ENCODE data around the gene GNAL. TPM values are rescaled to one million over a fixed set of nuclear protein-coding genes. Genes with fewer than 3 reads are reported as not detected.
"Not testable (repeated sequence)": the region's sequence is repeated elsewhere in the genome, so short reads cannot be mapped to it uniquely, and the experiment has no call there.

The GNAL gene
- total RNA-seq, 1 donor from 2014 or later = 26.8 TPM

GRCh38 chr18:11676867-11677266 is 12.2 kb upstream of the GNAL start:
- Histone ChIP-seq H3K4me2 (no peak overlapping the region), H3F3A (ENCODE audit: low read depth) (no peaks in the 10 kb centered on the region), H3K4me1 (no peaks in the 10 kb centered on the region), H3K4me3 (no peak overlapping the region), H3K9me3 (ENCODE audit: low read depth) (no peaks in the 10 kb centered on the region), H3K9ac (no peak overlapping the region), H4K20me1 (ENCODE audit: low read depth) (no peaks in the 10 kb centered on the region), H3K27ac (no peak overlapping the region), H3K36me3 (no peaks in the 10 kb centered on the region), H2AFZ (replicated peaks) (no peak overlapping the region), H3K27me3 (no peaks in the 10 kb centered on the region), H3K79me2 (ENCODE audit: low read depth) (no peaks in the 10 kb centered on the region)
- Mint-ChIP-seq H3K27ac (no peak overlapping the region), H3K36me3 (no peaks in the 10 kb centered on the region), H3K27me3 (ENCODE audit: insufficient read depth, low read depth) (peaks cover 10% of the 10 kb centered on the region), H3K4me1 (peaks cover 3% of the 10 kb centered on the region), H3K9me3 (no peaks in the 10 kb centered on the region), H3K4me3 (no peak overlapping the region)
- DNase-seq (ENCODE audit: low spot score) = no peak
- TF ChIP-seq EZH2 (IDR thresholded peaks at IDR 0.05) (no peak), EZH2phosphoT487 (IDR thresholded peaks at IDR 0.05) (no peak), CTCF (IDR thresholded peaks at IDR 0.05) (no peak)

GRCh38 chr18:11678211-11678610 is 10.9 kb upstream of the GNAL start:
- Histone ChIP-seq H3K4me2 (no peak overlapping the region), H3K27me3 (no peaks in the 10 kb centered on the region), H3F3A (ENCODE audit: low read depth) (no peaks in the 10 kb centered on the region), H3K79me2 (ENCODE audit: low read depth) (no peaks in the 10 kb centered on the region), H3K9me3 (ENCODE audit: low read depth) (no peaks in the 10 kb centered on the region), H3K27ac (no peak overlapping the region), H3K4me3 (no peak overlapping the region), H3K36me3 (no peaks in the 10 kb centered on the region), H3K9ac (no peak overlapping the region), H2AFZ (replicated peaks) (no peak overlapping the region), H4K20me1 (ENCODE audit: low read depth) (no peaks in the 10 kb centered on the region), H3K4me1 (no peaks in the 10 kb centered on the region)
- H3K9me3 Mint-ChIP-seq = no peaks in the 10 kb centered on the region
- no peaks in the 10 kb centered on the region for H3K36me3 Mint-ChIP-seq
- no peak for TF ChIP-seq EZH2phosphoT487 (IDR thresholded peaks at IDR 0.05)
- no peak for TF ChIP-seq CTCF (IDR thresholded peaks at IDR 0.05)
- TF ChIP-seq EZH2 (IDR thresholded peaks at IDR 0.05) = no peak
- DNase-seq (ENCODE audit: low spot score) = no peak
- H3K4me3 Mint-ChIP-seq = no peak overlapping the region
- H3K27me3 Mint-ChIP-seq (ENCODE audit: insufficient read depth, low read depth) = peaks cover 6% of the 10 kb centered on the region
- H3K27ac Mint-ChIP-seq = no peak overlapping the region
- peaks cover 3% of the 10 kb centered on the region for H3K4me1 Mint-ChIP-seq

- peak overlapping the region; percentile 81 for H3K4me3 ChIP-seq
- peaks cover 31% of the 10 kb centered on the region for H3K27me3 ChIP-seq
- H3K36me3 ChIP-seq = no peaks in the 10 kb centered on the region
- H2AFZ ChIP-seq (replicated peaks) = peak overlapping the region; percentile 97
- H4K20me1 ChIP-seq (ENCODE audit: low read depth) = no peaks in the 10 kb centered on the region
- Mint-ChIP-seq H3K36me3 (no peaks in the 10 kb centered on the region), H3K4me1 (peaks cover 4% of the 10 kb centered on the region), H3K27ac (no peak overlapping the region), H3K4me3 (peak overlapping the region; percentile 94), H3K9me3 (no peaks in the 10 kb centered on the region), H3K27me3 (ENCODE audit: insufficient read depth, low read depth) (no peaks in the 10 kb centered on the region)
- H3K79me2 ChIP-seq (ENCODE audit: low read depth) = no peaks in the 10 kb centered on the region
- no peak overlapping the region for H3K27ac ChIP-seq
- peak overlapping the region; percentile 95 for H3K4me2 ChIP-seq
- no peaks in the 10 kb centered on the region for H3K4me1 ChIP-seq
- H3K9me3 ChIP-seq (ENCODE audit: low read depth) = no peaks in the 10 kb centered on the region
- no peak for TF ChIP-seq CTCF (IDR thresholded peaks at IDR 0.05)
- TF ChIP-seq EZH2 (IDR thresholded peaks at IDR 0.05) = no peak
- TF ChIP-seq EZH2phosphoT487 (IDR thresholded peaks at IDR 0.05) = no peak
- H3K9ac ChIP-seq = no peak overlapping the region
- peak; percentile 83 for DNase-seq (ENCODE audit: low spot score)
- peaks cover 8% of the 10 kb centered on the region for H3F3A ChIP-seq (ENCODE audit: low read depth)
Measured at GRCh38 chr18:11689669-11690565, 853 bp downstream of the GNAL start.

GRCh38 chr18:11690660-11691059 is 1.6 kb downstream of the GNAL start:
- not testable (repeated sequence) for H3K9ac ChIP-seq; H3K4me2 ChIP-seq; H3F3A ChIP-seq (ENCODE audit: low read depth); H3K4me1 Mint-ChIP-seq; H3K27me3 Mint-ChIP-seq (ENCODE audit: insufficient read depth, low read depth); H3K36me3 ChIP-seq; H2AFZ ChIP-seq (replicated peaks); H3K27ac Mint-ChIP-seq; H3K27ac ChIP-seq; H3K4me3 Mint-ChIP-seq; DNase-seq (ENCODE audit: low spot score); H4K20me1 ChIP-seq (ENCODE audit: low read depth); H3K9me3 Mint-ChIP-seq; H3K79me2 ChIP-seq (ENCODE audit: low read depth); H3K4me3 ChIP-seq; H3K9me3 ChIP-seq (ENCODE audit: low read depth); H3K36me3 Mint-ChIP-seq; H3K4me1 ChIP-seq
- H3K27me3 ChIP-seq = peaks cover 31% of the 10 kb centered on the region

Measured in neural progenitor cell (in vitro differentiated cells).